GM18498 (cell line): ENCODE data around the gene SPHK1.

ENCODE experiments used
- ATAC-seq: cut with Tn5 transposase; IDR thresholded peaks from one replicate; pipeline ENCODE4 v1.9.1; 2021; ENCODE audit warnings: mild to moderate bottlenecking, moderate library complexity; ENCODE audit not compliant: unreplicated experiment

Gene SPHK1

GRCh38 chr17:76360461-76360860 lies 23.9 kb upstream of the SPHK1 start:
- ATAC-seq = no peak

- ATAC-seq = no peak
Measured at GRCh38 chr17:76363107-76363842, 21.1 kb upstream of the SPHK1 start.

GRCh38 chr17:76365256-76365903 lies 19.0 kb upstream of the SPHK1 start:
- ATAC-seq = no peak

GRCh38 chr17:76366247-76366646 lies 18.2 kb upstream of the SPHK1 start:
- ATAC-seq = no peak

- no peak for ATAC-seq
Measured at GRCh38 chr17:76367642-76368041, 16.8 kb upstream of the SPHK1 start.

- no peak for ATAC-seq
Measured at GRCh38 chr17:76368545-76368944, 15.9 kb upstream of the SPHK1 start.

- no peak for ATAC-seq
Measured at GRCh38 chr17:76369379-76369778, 15.0 kb upstream of the SPHK1 start.

- no peak for ATAC-seq
Measured at GRCh38 chr17:76369804-76370203, 14.6 kb upstream of the SPHK1 start.

GRCh38 chr17:76370261-76370993 lies 14.0 kb upstream of the SPHK1 start:
- no peak for ATAC-seq

GRCh38 chr17:76371656-76372628 lies 12.5 kb upstream of the SPHK1 start:
- ATAC-seq = no peak

GRCh38 chr17:76376318-76377133 lies 7.9 kb upstream of the SPHK1 start:
- no peak for ATAC-seq

- ATAC-seq = no peak
Measured at GRCh38 chr17:76378548-76379274, 5.7 kb upstream of the SPHK1 start.

GRCh38 chr17:76379275-76379641 lies 5.2 kb upstream of the SPHK1 start:
- ATAC-seq = no peak

- ATAC-seq = no peak
Measured at GRCh38 chr17:76379646-76380376, 4.6 kb upstream of the SPHK1 start.

GRCh38 chr17:76381633-76382350 lies 2.6 kb upstream of the SPHK1 start:
- ATAC-seq = no peak

- no peak for ATAC-seq
Measured at GRCh38 chr17:76382351-76382802, 2.0 kb upstream of the SPHK1 start.

- ATAC-seq = peak; percentile 34
Measured at GRCh38 chr17:76382803-76383545, 1.4 kb upstream of the SPHK1 start.
